ENCODE data around the gene EBI3.
"Not testable (repeated sequence)": the region's sequence is repeated elsewhere in the genome, so short reads cannot be mapped to it uniquely, and the experiment has no call there.

EBI3 gene

DNA sequence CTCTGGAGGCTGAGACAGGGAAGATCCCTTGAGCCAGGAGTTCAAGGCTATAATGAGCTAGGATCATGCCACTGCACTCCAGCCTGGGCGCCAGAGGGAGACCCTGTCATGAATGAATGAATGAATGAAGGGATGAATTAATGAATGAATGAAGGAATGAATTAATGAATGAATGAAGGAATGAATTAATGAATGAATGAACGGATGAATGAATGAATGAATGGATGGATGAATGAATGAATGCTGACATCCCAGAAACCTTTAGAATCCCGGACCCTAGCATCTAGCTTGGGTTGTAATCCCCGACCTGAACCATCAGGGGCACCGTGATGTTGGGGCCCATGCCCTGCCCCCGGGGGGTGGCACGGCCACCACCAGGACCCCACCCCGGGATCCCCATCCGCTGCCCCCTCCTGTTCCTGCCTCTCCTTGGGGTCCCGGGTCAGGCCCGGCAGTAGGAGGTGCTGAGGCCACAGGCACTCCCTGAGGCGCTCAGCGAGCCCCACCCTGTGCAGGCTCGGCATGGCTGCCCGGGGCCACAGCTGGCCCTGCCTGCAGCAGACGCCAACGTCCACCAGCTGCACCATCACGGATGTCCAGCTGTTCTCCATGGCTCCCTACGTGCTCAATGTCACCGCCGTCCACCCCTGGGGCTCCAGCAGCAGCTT is 3.4 kb downstream of the EBI3 start:
- intact Hi-C loops (cut with DNase I) = no loop called here
- DNase-seq = no peak

- intact Hi-C loops (cut with DNase I) = no loop called here
- peak in 7 of 10 donors; percentile 30 to 93 (median 50) for DNase-seq
Measured at GRCh38 chr19:4233282-4233853, 4.0 kb downstream of the EBI3 start.

GRCh38 chr19:4234142-4234861 is 5.0 kb downstream of the EBI3 start:
- intact Hi-C loops (cut with DNase I) = no loop called here
- DNase-seq = no peak

- no peak for DNase-seq
- intact Hi-C loops (cut with DNase I) = no loop called here
Measured at GRCh38 chr19:4234862-4235201, 5.5 kb downstream of the EBI3 start.

DNA sequence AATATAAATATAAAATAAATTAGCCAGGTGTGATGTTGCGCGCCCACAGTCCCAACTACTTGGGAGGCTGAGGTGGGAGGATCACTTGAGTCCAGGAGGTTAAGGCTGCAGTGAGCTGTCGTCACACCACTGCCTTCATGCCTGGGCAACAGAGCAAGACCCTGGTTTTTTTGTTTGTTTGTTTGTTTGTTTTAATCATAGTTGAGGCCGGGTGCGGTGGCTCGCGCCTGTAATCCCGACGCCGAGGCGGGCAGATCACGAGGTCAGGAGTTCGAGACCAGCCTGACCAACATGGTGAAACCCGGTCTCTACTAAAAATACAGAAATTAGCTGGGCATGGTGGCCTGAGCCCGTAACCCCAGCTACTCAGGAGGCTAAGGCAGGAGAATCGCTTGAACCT is 8.2 kb downstream of the EBI3 start:
- intact Hi-C loops (cut with DNase I); DNase-seq: not testable (repeated sequence)

DNA sequence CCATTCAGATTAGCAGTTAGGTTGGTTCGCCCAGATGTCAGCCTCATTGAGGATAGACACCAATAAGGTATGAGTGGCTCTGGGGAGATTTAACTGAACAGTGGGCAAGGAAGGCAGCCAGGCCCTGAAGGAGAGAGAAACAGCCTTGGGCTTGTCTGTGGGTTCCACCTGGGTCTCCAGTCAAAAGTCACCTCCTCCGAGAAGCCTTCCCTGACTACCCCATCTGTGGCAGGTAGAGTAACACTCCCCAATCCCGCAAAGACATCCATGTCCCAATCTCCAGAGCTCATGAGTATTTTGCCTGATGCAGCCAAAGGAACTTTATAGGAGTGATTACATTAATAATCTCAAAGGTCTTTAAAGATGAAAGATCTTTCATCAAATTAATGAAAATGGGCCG is 9.5 kb downstream of the EBI3 start:
- intact Hi-C loops (cut with DNase I) = no loop called here

GRCh38 chr19:4241824-4242430 is 12.6 kb downstream of the EBI3 start:
- no peak for DNase-seq
- intact Hi-C loops (cut with DNase I) = no loop called here

More for the DNA sequence above, 9.5 kb downstream of the EBI3 start:
- no peak for DNase-seq

DNA sequence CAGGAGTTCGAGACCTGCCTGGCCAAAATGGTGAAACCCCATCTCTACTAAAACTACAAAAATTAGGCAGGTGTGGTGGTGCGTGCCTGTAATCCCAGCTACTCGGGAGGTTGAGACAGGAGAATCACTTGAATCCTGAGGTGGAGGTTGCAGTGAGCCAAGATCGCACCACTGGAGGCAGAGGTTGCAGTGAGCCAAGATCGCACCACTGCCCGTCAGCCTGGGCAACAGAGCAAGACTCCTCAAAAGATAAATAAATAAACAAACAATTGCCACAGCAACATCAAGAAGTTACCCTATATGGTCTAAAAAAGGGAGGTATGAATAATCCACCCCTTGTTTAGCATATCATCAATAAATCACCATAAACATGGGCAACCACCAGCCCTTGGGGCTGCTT is 16.6 kb downstream of the EBI3 start:
- intact Hi-C loops (cut with DNase I) = loop anchor here (2.0 to 5.0 kb wide), 2 partner anchors 155 to 226 kb away; partner anchors contain the start of genes HDGFL2 and SH3GL1
- not testable (repeated sequence) for DNase-seq

GRCh38 chr19:4246767-4247593 is 17.7 kb downstream of the EBI3 start, which contains the start of gene YJU2:
Gene YJU2, plus strand, starts transcription at chr19:4247080. Its CDS starts 67 bp downstream, at chr19:4247147.
- DNase-seq = peak; percentile 88 to 99 (median 92)
- intact Hi-C loops (cut with DNase I) = loop anchor here (2.0 to 5.0 kb wide), 2 partner anchors 154 to 225 kb away; partner anchors contain the start of genes HDGFL2 and SH3GL1

DNA sequence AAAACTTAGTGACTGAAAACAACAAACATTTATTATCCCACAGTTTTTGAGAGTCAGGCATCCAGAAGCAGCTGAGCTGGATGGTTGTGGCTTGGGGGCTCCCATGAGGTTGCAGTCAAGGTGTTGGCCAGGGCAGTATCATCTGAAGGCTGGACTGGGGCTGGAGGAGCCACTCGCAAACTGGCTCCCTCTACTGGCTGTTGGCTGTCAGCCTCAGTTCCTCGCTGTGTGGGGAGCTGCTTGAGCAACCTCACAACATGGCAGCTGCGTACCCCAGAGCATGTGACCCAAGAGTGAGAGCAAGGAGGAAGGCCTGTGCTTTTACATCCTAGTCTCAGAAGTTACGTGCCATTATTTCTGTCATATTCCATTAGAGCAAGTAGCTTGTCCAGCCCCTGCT is 27.2 kb downstream of the EBI3 start:
- no peak for DNase-seq
- intact Hi-C loops (cut with DNase I) = no loop called here

DNA sequence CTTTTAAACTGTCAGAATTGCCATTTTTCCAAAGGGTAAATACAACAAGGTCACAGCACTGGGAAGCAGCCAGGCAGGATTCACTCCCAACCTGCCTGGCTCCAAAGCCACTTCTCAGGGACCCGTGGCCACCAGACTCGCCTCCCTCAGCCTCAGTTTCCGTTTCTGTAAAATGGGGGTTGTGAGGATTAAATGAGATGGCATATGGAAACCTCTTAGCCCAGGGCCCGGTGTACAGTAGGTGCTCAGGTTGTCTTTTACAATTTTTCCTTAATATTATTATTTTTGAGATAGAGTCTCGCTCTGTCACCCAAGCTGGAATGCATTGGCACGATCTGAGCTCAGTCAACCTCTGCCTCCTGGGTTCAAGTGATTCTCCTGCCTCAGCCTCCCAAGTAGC is 27.7 kb downstream of the EBI3 start:
- intact Hi-C loops (cut with DNase I) = no loop called here
- no peak for DNase-seq

GRCh38 chr19:4258181-4258580 is 28.9 kb downstream of the EBI3 start:
- intact Hi-C loops (cut with DNase I) = no loop called here
- DNase-seq = no peak

DNA sequence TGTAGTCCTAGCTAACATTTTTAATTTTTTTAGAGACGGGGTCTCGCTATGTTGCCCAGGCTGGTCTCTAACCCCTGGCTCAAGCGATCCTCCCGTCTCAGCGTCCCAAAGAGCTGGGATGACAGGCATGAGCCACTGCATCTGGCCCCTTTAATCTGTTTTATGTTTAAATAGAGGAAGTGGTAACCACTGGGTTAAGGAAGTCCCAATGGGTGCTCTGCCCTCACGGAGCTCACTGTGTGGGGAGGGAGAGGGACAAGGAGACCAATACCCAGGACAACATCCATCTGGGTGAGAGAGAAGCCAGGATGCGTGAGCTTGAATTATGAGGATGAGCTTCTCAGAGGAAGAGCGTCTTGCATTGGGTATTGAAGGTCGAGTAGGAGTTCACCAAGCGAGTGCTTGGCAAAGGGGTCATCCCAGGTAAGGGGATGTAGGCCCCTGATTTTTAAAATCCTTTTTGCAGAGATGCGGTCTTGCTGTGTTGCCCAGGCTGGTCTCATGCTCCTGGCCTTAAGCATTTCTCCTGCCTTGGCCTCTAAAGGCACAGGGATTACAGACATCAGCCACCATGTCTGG is 31.4 kb downstream of the EBI3 start:
- DNase-seq = no peak
- intact Hi-C loops (cut with DNase I) = loop anchor here (10.0 kb wide), 1 partner anchor 64 kb away; no protein-coding TSS in a partner anchor

DNA sequence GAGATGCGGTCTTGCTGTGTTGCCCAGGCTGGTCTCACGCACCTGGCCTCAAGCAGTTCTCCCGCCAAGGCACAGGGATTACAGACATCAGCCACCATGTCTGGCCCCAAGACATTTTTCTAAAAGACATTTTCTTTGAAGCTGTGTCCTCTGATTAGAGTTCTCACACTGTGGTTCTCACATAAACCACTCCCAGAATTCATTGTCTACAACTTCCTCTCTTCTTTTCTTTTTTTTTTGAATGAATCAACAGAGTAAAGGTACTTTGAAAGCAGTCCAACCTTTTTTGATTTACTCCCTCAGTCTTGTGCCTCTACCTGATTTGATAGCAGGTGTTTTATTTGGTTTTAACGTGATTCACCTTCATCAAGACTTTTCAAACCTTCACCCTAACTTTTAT is 35.5 kb downstream of the EBI3 start:
- intact Hi-C loops (cut with DNase I) = loop anchor here (5.0 to 10.0 kb wide), 2 partner anchors 60 to 137 kb away; partner anchors contain the start of genes CHAF1A and SH3GL1

DNA sequence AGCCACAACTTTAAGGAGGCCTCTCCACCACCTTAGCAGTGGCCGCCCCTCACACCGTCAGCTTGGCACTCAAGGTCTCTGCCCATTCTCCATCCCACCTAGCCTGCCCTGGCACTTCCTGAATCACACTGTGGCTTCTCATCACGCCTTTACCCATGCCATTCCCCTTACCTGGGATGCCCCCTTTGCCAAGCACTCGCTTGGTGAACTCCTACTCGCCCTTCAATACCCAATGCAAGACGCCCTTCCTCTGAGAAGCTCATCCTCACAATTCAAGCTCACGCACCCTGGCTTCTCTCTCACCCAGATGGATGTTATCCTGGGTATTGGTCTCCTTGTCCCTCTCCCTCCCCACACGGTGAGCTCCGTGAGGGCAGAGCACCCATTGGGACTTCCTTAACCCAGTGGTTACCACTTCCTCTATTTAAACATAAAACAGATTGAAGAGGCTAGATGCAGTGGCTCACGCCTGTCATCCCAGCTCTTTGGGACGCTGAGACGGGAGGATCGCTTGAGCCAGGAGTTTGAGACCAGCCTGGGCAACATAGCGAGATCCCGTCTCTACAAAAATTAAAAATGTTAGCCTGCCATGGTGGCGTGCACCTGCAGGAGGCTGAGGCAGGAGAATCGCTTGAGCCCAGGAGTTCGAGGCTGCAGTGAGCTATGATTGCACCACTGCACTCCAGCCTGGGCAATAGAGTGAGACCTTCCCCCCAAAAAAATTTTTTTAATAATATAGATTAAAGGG is 37.1 kb downstream of the EBI3 start:
- intact Hi-C loops (cut with DNase I) = loop anchor here (2.0 to 10.0 kb wide), 3 partner anchors 58 to 136 kb away; partner anchors contain the start of genes CHAF1A and SH3GL1
- DNase-seq = peak in 1 of 10 donors; percentile 58

More for the DNA sequence above, 35.5 kb downstream of the EBI3 start:
- no peak for DNase-seq

DNA sequence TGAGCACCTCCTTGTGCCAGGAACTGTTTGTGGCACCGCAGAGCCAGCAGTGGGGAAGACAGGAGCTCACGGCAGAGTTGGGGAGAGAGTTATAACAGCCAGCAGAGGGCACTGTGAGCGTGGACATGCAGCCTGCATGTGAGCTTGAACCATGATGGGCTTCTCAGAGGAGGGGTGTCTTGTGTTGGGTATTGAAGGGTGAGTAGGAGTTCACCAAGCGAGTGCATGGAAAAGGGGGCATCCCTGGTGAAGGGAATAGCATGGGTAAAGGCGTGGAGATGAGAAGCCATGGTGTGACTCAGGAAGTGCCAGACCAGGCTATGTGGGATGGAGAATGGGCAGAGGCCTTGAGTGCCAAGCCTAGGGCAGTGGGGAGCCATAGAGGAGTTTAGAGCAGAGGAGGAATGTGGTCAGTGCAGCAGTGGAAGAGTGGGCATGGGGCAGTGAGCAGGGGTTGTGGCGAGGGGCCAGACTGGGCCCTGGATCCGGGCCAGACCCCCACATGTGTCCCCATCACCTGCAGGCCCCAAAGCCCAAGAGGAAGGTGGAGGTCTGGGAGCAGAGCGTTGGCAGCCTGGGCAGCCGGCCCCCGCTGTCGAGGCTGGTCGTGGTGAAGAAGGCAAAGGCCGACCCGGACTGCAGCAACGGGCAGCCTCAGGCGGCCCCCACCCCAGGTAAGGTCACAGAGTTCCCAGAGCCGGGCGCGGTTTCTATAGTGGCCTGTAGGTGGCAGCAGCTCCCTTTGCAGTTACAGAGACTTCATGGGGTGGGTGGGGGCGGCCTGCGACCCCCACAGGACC is 38.0 kb downstream of the EBI3 start:
- DNase-seq = peak in 8 of 10 donors; percentile 33 to 89 (median 47)
- intact Hi-C loops (cut with DNase I) = loop anchor here (2.0 to 10.0 kb wide), 3 partner anchors 58 to 135 kb away; partner anchors contain the start of genes CHAF1A and SH3GL1

- intact Hi-C loops (cut with DNase I) = loop anchor here (2.0 to 10.0 kb wide), 3 partner anchors 57 to 134 kb away; partner anchors contain the start of genes CHAF1A and SH3GL1
- peak in 1 of 10 donors; percentile 66 for DNase-seq
Measured at GRCh38 chr19:4267901-4268815, 38.8 kb downstream of the EBI3 start.

All from posterior cingulate gyrus (tissue), 11 donors.